Coronary artery (tissue), 2 donors: Measurements from ENCODE around the gene KLHL11.

Source experiments
- DNase-seq: peaks from one replicate; pipeline ENCODE4 v3.0.0-alpha.2; 2017; ENCODE audit warnings: low spot score
- H3K27ac ChIP-seq, 2 donors: fragments of 200-600 bp; sonication (generic); one replicate each; pipeline ENCODE4 v1.5.1; 2016 to 2019
- H3K4me3 ChIP-seq: fragments of 200-600 bp; sonication (generic); 2 replicates; pipeline ENCODE4 v1.5.1; 2016; ENCODE audit warnings: mild to moderate bottlenecking, moderate library complexity
- TF ChIP-seq, protein P1 (sequence below): fragments of 200-600 bp; sonication (generic); IDR thresholded peaks from one replicate; pipeline ENCODE4 v1.5.1; 2019; ENCODE audit warnings: antibody characterized with exemption

The KLHL11 gene

DNA sequence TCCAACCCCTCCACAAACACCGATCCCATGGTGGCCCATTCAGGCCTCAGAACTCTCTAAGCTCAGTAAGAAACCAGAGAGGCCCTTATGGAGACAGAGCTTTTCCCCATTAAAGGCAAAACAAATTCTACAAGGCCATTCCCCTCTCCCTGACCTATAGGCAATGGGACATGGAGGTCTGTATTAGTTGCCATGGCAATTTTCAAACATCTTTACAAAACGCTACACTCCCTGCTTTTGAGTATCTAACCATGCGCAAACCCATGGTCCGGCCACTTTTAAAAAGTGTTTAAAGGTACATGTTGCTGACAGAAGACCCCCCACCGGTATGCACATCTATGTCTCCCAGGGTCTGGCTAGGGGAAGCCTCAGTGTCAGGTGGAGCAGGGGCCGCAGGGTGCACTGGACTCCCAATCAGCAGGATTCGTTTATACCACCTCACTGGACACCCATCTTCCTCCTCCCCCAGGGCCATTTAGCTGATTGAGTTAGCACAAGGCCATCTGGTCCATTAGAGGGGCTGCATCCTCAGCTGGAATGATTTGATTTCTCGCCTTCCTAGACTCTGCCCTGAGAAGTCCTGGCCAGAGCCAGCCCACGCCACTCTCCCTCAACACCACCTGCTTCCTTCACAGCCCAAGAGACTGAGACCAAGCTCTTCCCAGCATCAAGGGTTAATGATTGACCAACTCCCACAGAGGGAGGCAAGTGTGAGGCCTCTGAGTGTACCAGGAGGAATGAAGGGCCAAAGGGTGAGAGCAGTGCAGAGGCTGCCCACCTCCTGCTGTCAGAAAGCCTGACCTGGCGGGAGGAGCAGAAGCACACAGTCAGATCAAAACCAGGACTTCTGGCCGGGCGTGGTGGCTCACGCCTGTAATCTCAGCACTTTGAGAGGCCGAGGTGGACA, 42.7 kb upstream of the KLHL11 start:
- Histone ChIP-seq H3K4me3 (no peak overlapping the region), H3K27ac (no peak overlapping the region)
- TF ChIP-seq, protein P1, sequence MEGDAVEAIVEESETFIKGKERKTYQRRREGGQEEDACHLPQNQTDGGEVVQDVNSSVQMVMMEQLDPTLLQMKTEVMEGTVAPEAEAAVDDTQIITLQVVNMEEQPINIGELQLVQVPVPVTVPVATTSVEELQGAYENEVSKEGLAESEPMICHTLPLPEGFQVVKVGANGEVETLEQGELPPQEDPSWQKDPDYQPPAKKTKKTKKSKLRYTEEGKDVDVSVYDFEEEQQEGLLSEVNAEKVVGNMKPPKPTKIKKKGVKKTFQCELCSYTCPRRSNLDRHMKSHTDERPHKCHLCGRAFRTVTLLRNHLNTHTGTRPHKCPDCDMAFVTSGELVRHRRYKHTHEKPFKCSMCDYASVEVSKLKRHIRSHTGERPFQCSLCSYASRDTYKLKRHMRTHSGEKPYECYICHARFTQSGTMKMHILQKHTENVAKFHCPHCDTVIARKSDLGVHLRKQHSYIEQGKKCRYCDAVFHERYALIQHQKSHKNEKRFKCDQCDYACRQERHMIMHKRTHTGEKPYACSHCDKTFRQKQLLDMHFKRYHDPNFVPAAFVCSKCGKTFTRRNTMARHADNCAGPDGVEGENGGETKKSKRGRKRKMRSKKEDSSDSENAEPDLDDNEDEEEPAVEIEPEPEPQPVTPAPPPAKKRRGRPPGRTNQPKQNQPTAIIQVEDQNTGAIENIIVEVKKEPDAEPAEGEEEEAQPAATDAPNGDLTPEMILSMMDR = no peak
- DNase-seq = no peak

DNA sequence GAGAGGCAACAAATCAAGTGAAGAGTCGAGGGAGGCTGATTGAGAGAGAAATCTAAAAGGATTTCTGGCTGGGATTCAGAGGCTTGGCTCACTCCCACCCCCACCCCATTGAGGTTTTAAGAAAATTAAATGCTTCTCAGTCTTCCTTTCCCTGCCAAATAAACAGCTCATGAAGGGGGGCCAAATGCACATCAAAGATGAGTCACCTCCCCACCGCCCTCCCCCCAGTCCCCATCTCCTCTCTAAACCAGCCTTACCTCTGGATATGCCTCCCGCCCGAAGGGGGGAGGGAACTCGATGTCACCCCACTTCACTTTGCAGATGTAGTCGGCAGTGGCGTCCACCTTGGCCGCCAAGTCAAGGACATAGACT, 41.9 kb upstream of the KLHL11 start:
- H3K27ac ChIP-seq = no peak overlapping the region
- TF ChIP-seq, protein P1 = no peak
- no peak overlapping the region for H3K4me3 ChIP-seq
- no peak for DNase-seq

DNA sequence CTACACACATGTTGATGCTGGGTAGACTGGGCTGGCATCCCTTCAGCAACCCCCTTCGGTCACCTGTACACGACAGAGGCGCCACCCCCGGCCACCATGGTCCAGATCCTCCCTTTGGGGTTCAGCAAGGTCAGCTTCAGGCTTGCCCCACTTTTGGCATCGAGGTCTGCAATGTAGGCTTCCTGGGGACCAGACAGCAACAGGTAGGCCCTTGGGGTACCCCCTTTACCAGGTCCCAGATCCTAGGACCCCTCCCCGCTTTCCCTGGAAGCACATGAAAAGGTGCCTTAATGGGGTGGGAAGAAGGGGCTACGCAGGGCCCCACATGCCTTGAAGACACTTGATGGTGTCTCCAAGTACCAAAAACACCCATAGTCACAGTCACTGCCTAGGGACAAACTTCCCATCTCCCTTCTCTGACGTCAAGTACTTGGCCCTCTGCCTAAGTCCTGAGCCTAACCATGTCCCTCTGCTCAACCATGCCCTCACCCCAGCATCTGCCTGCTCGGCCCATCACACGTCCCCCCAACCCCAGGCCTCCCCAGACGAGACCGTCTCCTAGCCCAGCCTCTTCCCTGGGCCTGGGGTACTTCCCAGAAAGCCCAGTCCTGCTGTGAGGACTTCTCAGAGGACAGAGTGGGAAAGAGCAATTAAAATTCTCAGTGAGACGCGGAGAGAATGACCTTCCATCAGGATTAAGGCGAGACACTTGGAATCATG, 41.4 kb upstream of the KLHL11 start:
- H3K27ac ChIP-seq = no peak overlapping the region
- TF ChIP-seq, protein P1 = no peak
- H3K4me3 ChIP-seq = no peak overlapping the region
- no peak for DNase-seq

DNA sequence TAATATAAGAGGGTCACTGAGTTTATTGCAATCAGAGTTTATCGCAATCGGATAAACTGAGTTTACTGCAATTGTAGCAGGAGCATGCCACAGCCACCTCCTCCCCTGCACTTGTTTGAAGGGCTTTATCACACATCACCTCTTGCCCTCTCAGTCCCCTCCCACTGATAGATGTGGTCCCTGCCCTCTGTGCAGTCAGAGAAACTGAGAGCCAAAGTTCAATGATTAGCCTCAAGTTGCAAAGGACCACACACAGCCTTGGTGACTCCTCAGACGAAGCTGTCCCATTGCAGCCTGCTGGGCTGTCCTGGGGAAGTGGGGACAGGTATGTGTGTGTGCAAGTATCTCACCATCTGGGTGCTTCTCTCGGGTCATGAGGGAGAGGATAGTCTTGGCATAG, 39.9 kb upstream of the KLHL11 start:
- H3K4me3 ChIP-seq = no peak overlapping the region
- no peak for DNase-seq
- TF ChIP-seq, protein P1 = no peak
- H3K27ac ChIP-seq = no peak overlapping the region

DNA sequence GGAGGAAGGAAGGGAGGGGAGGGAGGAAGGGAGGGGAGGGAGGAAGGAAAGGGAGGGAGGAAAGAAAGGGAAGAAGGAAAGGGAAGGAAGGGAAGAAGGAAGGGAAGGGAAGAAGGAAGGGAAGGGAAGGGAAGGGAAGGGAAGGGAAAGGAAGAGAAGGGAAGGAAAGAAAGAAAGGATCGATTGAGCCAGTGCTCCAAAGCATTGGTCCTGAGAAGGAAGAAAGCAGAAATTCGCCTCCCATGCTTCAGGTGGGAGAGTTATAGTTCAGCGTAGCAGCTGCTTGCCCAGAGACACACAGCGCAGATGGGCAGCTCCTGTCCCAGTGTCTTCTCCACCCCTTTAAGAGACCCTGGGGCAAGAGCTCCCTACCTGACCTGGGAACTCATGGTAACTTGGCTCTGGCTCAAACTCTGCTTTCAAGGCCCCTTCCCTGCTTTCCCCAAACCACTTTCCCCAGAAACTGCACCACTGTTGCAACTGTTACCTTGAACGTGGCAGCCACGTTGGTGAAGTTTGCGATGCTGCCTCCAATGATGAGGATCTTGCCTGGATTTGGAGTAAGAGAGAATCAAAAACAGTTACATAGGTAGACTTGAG, 39.1 kb upstream of the KLHL11 start:
- Histone ChIP-seq H3K4me3 (no peak overlapping the region), H3K27ac (no peak overlapping the region)
- no peak for DNase-seq
- TF ChIP-seq, protein P1 = no peak

DNA sequence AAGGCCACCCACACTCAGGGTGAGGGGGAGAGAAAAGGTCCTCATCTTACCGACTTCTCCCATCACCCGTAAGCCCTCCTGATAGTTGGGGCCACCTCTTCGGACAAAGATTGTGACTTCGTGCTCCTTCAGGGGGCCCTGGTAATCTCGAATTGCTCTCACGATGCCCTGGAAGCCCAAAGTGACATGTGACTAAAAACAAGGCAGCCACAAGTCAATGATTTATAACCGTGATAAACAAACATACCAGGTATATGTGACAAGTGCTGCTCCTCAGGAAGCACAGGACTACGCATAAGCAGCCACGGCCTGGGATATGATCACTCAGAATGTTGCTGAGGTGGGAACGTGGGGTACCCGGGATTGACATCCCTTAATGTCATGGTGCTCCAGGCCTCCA, 36.4 kb upstream of the KLHL11 start:
- TF ChIP-seq, protein P1 = no peak
- DNase-seq = no peak
- H3K27ac ChIP-seq = no peak overlapping the region
- no peak overlapping the region for H3K4me3 ChIP-seq
